A172 (cell line): ENCODE data around the gene GAGE12G. TPM values are rescaled to one million over a fixed set of nuclear protein-coding genes. Genes with fewer than 3 reads are reported as not detected.
"Not testable (repeated sequence)": the region's sequence is repeated elsewhere in the genome, so short reads cannot be mapped to it uniquely, and the experiment has no call there.

Experiments
- DNase-seq: peaks from one replicate; pipeline ENCODE4 v3.0.0-alpha.2; 2015; ENCODE audit warnings: low spot score
- total RNA-seq: library from RNA; depleted of rRNA; stranded (reverse); fragments of >200 nt; shearing (Covaris generic); gene quantifications from 2 replicates; pipeline ENCODE4 v1.2.3, GENCODE V29; 2014; rRNA removed

The GAGE12G gene
- not detected in 2 replicates for total RNA-seq

GRCh38 chrX:49570100-49570499 lies at the start of gene GAGE12G:
Gene GAGE12G (plus strand): TSS chrX:49570400. CDS start chrX:49571555, 1,155 bp downstream.
- not testable (repeated sequence) for DNase-seq

- DNase-seq, result not testable (repeated sequence)
These were observed 38.3 kb upstream of the GAGE12G start, which contains the start of gene GAGE12C for GRCh38 chrX:49531877-49532276. Gene GAGE12C (plus strand): TSS chrX:49532177. CDS start chrX:49533332, 1,155 bp downstream.

- not testable (repeated sequence) for DNase-seq
These were observed 28.8 kb upstream of the GAGE12G start, which contains the start of gene GAGE12D for GRCh38 chrX:49541433-49541832. Gene GAGE12D (plus strand): TSS chrX:49541733. CDS start chrX:49542888, 1,155 bp downstream.

GRCh38 chrX:49550989-49551388 lies 19.2 kb upstream of the GAGE12G start, which contains the start of gene GAGE12E:
Gene GAGE12E (plus strand): TSS chrX:49551289. CDS start chrX:49552444, 1,155 bp downstream.
- DNase-seq, result not testable (repeated sequence)

GRCh38 chrX:49560542-49560941 lies 9.7 kb upstream of the GAGE12G start, which contains the start of gene GAGE12F:
Gene GAGE12F (plus strand): TSS chrX:49560842. CDS start chrX:49561997, 1,155 bp downstream.
- not testable (repeated sequence) for DNase-seq

- not testable (repeated sequence) for DNase-seq
These were observed 1.5 kb upstream of the GAGE12G start for GRCh38 chrX:49568728-49569127.

- DNase-seq, result not testable (repeated sequence)
These were observed 1.0 kb upstream of the GAGE12G start for GRCh38 chrX:49569152-49569551.

GRCh38 chrX:49579649-49580048 lies 9.4 kb downstream of the GAGE12G start, which contains the start of gene GAGE12H:
Gene GAGE12H (plus strand): TSS chrX:49579949. CDS start chrX:49581104, 1,155 bp downstream.
- DNase-seq, result not testable (repeated sequence)

GRCh38 chrX:49589196-49589595 lies 19.0 kb downstream of the GAGE12G start, which contains the start of gene GAGE2A:
Gene GAGE2A (plus strand): TSS chrX:49589496. CDS start chrX:49590651, 1,155 bp downstream.
- not testable (repeated sequence) for DNase-seq

- DNase-seq, result not testable (repeated sequence)
These were observed 19.7 kb downstream of the GAGE12G start for GRCh38 chrX:49589769-49590478.

GRCh38 chrX:49590488-49590887 lies 20.3 kb downstream of the GAGE12G start:
- DNase-seq, result not testable (repeated sequence)

GRCh38 chrX:49598720-49599119 lies 28.5 kb downstream of the GAGE12G start, which contains the start of gene GAGE1:
Gene GAGE1 (plus strand): TSS chrX:49599020. CDS start chrX:49600175, 1,155 bp downstream.
- DNase-seq, result not testable (repeated sequence)

- DNase-seq, result no peak
These were observed 40.6 kb downstream of the GAGE12G start for GRCh38 chrX:49610718-49611310.

GRCh38 chrX:49618574-49618973 lies 48.4 kb downstream of the GAGE12G start:
- no peak for DNase-seq

Other genes starting within 250 kb of the GAGE12G start
- gene GAGE12J, start 248.4 kb upstream of the GAGE12G start, total RNA-seq, result not detected in 2 replicates
- gene GAGE13, start 238.8 kb upstream of the GAGE12G start, total RNA-seq, result 6.7 TPM in 1 of 2 replicates, not detected in the other
- not detected in 2 replicates for gene GAGE12C, start 38.2 kb upstream of the GAGE12G start, total RNA-seq
- not detected in 2 replicates for gene GAGE12D, start 28.7 kb upstream of the GAGE12G start, total RNA-seq
- not detected in 2 replicates for gene GAGE12E, start 19.1 kb upstream of the GAGE12G start, total RNA-seq
- gene GAGE12F, start 9.6 kb upstream of the GAGE12G start, total RNA-seq, result 0.71 and 1.1 TPM in 2 replicates
- gene GAGE12H, start 9.5 kb downstream of the GAGE12G start, total RNA-seq, result not detected in 2 replicates
- gene GAGE2A, start 19.1 kb downstream of the GAGE12G start, total RNA-seq, result 2.9 and 16.7 TPM in 2 replicates
- gene GAGE1, start 28.6 kb downstream of the GAGE12G start, total RNA-seq, result 2.7 and 15.5 TPM in 2 replicates
- gene PAGE1, start 125.6 kb downstream of the GAGE12G start, total RNA-seq, result 1.1 TPM in 1 of 2 replicates, not detected in the other